ENCODE data around the gene PTPRM.

PTPRM gene

DNA sequence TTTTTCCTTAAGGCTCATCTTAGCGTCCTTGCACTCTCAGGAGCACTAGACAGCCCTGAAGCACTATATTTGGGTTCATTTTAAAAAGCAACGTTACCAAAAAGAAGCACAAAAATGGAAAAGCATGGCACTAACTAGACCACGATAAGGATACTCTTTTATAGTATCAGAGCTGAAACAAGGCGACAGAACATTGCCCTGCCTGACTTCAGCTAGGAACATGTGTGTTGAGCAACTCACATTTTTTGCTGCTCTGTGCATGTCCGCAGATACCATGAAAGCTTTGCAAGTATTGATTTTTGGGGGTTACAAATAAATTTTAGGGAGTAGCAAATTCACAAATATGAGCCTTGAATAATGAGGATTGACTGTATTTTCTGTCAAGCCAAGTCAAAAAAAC lies 332.0 kb downstream of the PTPRM start:
- no peak for TF ChIP-seq CTCF (IDR thresholded peaks at IDR 0.05)
- Histone ChIP-seq H3K4me3 (ENCODE audit: low read depth in 1 of 2, low read length in 1 of 2) (no peak overlapping the region), H3K27ac (no peak overlapping the region), H3K9me3 (no peaks in the 10 kb centered on the region), H3K4me1 (ENCODE audit: control insufficient read depth in 1 of 2, insufficient read depth in 1 of 2, low read depth in 1 of 2, low read length in 1 of 2) (no peaks in the 10 kb centered on the region), H3K27me3 (no peaks in the 10 kb centered on the region), H3K36me3 (no peaks in the 10 kb centered on the region)

DNA sequence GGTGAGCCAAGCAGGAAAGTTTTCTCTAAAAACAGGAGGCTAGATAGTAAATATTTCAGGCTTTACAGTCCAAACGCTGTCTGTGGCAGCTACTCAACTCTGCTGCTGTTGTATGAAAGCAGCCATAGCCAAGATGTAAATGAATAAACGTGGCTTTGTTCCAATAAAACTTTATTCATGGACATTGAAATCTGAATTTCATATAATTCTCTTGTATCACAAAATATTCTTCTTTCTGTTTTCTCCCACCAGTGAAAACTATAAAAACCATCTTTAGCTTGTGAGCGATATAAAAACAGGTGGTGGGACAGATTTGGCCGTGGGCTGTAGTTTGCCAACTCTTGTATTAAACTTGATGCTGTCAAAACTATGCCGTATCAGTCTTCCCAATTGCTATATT lies 333.0 kb downstream of the PTPRM start:
- no peak overlapping the region for H3K4me3 ChIP-seq (ENCODE audit: low read depth in 1 of 2, low read length in 1 of 2)
- H3K36me3 ChIP-seq = no peaks in the 10 kb centered on the region
- H3K27ac ChIP-seq = no peak overlapping the region
- no peaks in the 10 kb centered on the region for H3K4me1 ChIP-seq (ENCODE audit: control insufficient read depth in 1 of 2, insufficient read depth in 1 of 2, low read depth in 1 of 2, low read length in 1 of 2)
- H3K9me3 ChIP-seq = no peaks in the 10 kb centered on the region
- no peak for TF ChIP-seq CTCF (IDR thresholded peaks at IDR 0.05)
- H3K27me3 ChIP-seq = no peaks in the 10 kb centered on the region

DNA sequence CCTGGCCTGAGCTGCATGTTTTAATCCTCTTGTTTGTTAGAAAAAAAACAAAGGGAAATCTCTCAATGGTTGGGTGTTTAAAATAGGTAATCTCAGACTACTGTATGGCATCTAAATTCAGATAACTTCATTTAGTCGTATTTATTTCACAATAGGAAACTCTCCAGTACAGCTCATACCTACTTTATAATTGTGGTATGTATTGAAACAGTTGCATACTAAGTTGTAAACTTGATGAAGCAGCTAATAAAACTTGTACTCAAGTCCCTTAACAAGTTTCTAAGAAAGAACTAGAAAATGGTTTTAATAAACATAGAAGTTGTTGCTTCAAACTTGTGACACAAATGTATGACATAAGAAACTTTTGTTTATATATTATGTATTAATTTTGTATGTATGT lies 334.5 kb downstream of the PTPRM start:
- Histone ChIP-seq H3K9me3 (no peaks in the 10 kb centered on the region), H3K27me3 (no peaks in the 10 kb centered on the region), H3K27ac (no peak overlapping the region), H3K4me3 (ENCODE audit: low read depth in 1 of 2, low read length in 1 of 2) (no peak overlapping the region), H3K36me3 (no peaks in the 10 kb centered on the region), H3K4me1 (ENCODE audit: control insufficient read depth in 1 of 2, insufficient read depth in 1 of 2, low read depth in 1 of 2, low read length in 1 of 2) (no peaks in the 10 kb centered on the region)
- no peak for TF ChIP-seq CTCF (IDR thresholded peaks at IDR 0.05)

DNA sequence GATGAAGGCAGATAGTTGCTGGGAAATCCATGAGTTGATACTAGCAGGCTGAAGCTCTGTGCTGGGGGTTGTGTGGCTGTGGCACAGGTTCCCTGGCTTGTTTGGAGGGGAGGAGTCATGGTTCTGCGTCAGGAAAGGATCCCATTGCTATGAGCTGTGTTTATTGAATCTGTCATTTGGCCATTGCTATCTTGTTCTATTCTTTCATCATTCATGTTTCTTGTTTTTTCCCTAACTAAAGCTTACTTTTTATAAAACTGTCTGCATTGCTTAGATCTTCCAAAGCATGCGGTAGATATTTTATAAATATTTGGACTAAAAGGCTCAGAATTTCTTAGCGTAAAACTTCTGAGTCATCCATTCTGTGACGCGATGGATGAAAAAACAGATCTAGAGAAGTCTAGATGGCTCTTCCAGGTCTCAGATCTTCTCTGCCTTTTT lies 335.3 kb downstream of the PTPRM start:
- Histone ChIP-seq H3K9me3 (no peaks in the 10 kb centered on the region), H3K4me3 (ENCODE audit: low read depth in 1 of 2, low read length in 1 of 2) (no peak overlapping the region), H3K36me3 (no peaks in the 10 kb centered on the region), H3K27ac (no peak overlapping the region), H3K27me3 (no peaks in the 10 kb centered on the region), H3K4me1 (ENCODE audit: control insufficient read depth in 1 of 2, insufficient read depth in 1 of 2, low read depth in 1 of 2, low read length in 1 of 2) (no peaks in the 10 kb centered on the region)
- no peak for TF ChIP-seq CTCF (IDR thresholded peaks at IDR 0.05)

GRCh38 chr18:7904529-7904928 lies 337.4 kb downstream of the PTPRM start:
- Histone ChIP-seq H3K27ac (no peak overlapping the region), H3K4me1 (ENCODE audit: control insufficient read depth in 1 of 2, insufficient read depth in 1 of 2, low read depth in 1 of 2, low read length in 1 of 2) (no peaks in the 10 kb centered on the region)

More at GRCh38 chr18:7904529-7904928, 337.4 kb downstream of the PTPRM start:
- Histone ChIP-seq H3K9me3 (no peaks in the 10 kb centered on the region), H3K36me3 (no peaks in the 10 kb centered on the region), H3K27me3 (no peaks in the 10 kb centered on the region), H3K4me3 (ENCODE audit: low read depth in 1 of 2, low read length in 1 of 2) (no peak overlapping the region)
- no peak for TF ChIP-seq CTCF (IDR thresholded peaks at IDR 0.05)

All from neutrophil (primary cell).